Neutrophil (primary cell): ENCODE data around the gene PTPRN2.

Experiments used
- H3K27ac ChIP-seq: fragments of 200-600 bp; sonication (generic); 2 replicates; pipeline ENCODE4 v1.5.1; 2016; ENCODE audit warnings: mild to moderate bottlenecking, moderate library complexity
- H3K27me3 ChIP-seq: fragments of 200-600 bp; sonication (generic); 2 replicates; pipeline ENCODE4 v1.6.0; 2016; ENCODE audit warnings: mild to moderate bottlenecking
- H3K36me3 ChIP-seq: fragments of 200-600 bp; sonication (generic); 2 replicates; pipeline ENCODE4 v1.5.1; 2017
- H3K4me1 ChIP-seq, 2 experiments: fragments of 200-600 bp in 1 of 2; sonication (generic) in 1 of 2; 1 replicate in 1 of 2; 2 replicates in 1 of 2; pipeline versions ENCODE4 v1.5.1 to v1.6.1; 2013 to 2016; ENCODE audit warnings: low read depth in 1 of 2, low read length in 1 of 2, mild to moderate bottlenecking in 1 of 2, moderate library complexity in 1 of 2; ENCODE audit not compliant: control insufficient read depth in 1 of 2, insufficient read depth in 1 of 2
- H3K4me3 ChIP-seq, 2 experiments: fragments of 200-600 bp in 1 of 2; sonication (generic) in 1 of 2; 1 replicate in 1 of 2; 2 replicates in 1 of 2; pipeline ENCODE4 v1.5.1; 2013 to 2016; ENCODE audit warnings: low read depth in 1 of 2, low read length in 1 of 2, mild to moderate bottlenecking in 1 of 2, moderate library complexity in 1 of 2
- H3K9me3 ChIP-seq: fragments of 200-600 bp; sonication (generic); 2 replicates; pipeline ENCODE4 v1.5.1; 2016
- TF ChIP-seq, protein P1 (sequence below): fragments of 200-600 bp; sonication (generic); IDR thresholded peaks from 2 replicates; pipeline ENCODE4 v1.5.1; 2016; ENCODE audit warnings: antibody characterized with exemption

Gene PTPRN2

DNA sequence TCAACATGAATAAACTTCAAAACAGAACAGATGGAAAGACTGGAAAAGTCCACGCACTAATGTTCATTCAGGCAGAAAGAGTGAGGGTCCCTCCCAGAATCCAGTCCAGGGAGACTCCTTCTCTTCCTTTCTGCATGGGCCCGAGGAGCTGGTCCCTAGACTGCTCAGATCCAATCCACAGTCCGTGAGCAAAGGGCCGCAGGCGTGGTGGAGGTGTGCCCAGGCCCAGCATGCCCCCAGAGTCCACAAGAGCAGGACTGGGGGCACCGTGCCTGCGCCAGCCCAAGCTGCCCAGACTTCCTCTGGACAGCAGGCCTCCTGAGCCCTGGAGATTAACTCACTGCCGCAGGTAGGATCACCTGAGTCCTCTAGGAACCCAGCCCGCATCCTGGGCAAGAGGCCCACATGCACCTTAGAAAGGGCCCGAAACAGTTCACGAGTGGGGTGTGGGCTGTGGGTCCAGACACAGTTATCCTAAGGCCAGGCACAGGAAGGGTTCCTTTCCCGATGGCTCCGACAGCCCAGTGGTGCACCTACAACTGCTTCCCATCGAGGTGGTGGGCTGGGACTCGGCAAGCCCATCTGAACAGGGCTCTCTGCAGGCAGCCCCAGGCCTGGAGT is 719.8 kb downstream of the PTPRN2 start:
- no peaks in the 10 kb centered on the region for H3K9me3 ChIP-seq
- no peaks in the 10 kb centered on the region for H3K27me3 ChIP-seq
- H3K36me3 ChIP-seq: peaks cover 28% of the 10 kb centered on the region
- H3K4me3 ChIP-seq: no peak overlapping the region
- H3K4me1 ChIP-seq: no peaks in the 10 kb centered on the region
- H3K27ac ChIP-seq: no peak overlapping the region
- TF ChIP-seq, protein P1, sequence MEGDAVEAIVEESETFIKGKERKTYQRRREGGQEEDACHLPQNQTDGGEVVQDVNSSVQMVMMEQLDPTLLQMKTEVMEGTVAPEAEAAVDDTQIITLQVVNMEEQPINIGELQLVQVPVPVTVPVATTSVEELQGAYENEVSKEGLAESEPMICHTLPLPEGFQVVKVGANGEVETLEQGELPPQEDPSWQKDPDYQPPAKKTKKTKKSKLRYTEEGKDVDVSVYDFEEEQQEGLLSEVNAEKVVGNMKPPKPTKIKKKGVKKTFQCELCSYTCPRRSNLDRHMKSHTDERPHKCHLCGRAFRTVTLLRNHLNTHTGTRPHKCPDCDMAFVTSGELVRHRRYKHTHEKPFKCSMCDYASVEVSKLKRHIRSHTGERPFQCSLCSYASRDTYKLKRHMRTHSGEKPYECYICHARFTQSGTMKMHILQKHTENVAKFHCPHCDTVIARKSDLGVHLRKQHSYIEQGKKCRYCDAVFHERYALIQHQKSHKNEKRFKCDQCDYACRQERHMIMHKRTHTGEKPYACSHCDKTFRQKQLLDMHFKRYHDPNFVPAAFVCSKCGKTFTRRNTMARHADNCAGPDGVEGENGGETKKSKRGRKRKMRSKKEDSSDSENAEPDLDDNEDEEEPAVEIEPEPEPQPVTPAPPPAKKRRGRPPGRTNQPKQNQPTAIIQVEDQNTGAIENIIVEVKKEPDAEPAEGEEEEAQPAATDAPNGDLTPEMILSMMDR: no peak

DNA sequence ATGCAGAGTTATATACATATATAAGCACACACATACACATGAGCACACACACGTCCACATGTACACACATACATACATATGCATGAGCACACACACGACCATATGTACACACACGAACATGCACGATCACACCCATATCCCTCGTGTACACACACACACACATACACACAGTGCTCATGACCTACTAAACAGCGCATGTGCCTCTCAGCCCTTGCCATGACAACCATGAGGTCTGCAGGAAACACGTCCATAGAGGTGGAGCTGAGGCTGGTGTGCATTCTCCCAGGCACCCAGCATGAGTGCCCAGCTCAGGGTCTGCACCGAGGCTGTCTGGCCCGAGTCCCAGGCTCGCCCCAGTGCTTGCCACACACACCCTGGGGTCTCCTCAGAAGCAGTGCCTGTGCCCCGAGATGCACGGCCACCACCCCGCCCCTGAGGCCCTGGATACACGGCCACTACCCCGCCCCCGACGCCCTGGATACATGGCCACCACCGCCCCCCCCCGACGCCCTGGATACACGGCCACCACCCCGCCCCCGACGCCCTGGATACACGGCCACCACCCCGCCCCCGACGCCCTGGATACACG is 721.2 kb downstream of the PTPRN2 start:
- TF ChIP-seq, protein P1: no peak
- no peaks in the 10 kb centered on the region for H3K27me3 ChIP-seq
- H3K27ac ChIP-seq: peak overlapping the region; percentile 10
- peaks cover 42% of the 10 kb centered on the region for H3K36me3 ChIP-seq
- H3K9me3 ChIP-seq: no peaks in the 10 kb centered on the region
- H3K4me3 ChIP-seq: no peak overlapping the region
- no peaks in the 10 kb centered on the region for H3K4me1 ChIP-seq

DNA sequence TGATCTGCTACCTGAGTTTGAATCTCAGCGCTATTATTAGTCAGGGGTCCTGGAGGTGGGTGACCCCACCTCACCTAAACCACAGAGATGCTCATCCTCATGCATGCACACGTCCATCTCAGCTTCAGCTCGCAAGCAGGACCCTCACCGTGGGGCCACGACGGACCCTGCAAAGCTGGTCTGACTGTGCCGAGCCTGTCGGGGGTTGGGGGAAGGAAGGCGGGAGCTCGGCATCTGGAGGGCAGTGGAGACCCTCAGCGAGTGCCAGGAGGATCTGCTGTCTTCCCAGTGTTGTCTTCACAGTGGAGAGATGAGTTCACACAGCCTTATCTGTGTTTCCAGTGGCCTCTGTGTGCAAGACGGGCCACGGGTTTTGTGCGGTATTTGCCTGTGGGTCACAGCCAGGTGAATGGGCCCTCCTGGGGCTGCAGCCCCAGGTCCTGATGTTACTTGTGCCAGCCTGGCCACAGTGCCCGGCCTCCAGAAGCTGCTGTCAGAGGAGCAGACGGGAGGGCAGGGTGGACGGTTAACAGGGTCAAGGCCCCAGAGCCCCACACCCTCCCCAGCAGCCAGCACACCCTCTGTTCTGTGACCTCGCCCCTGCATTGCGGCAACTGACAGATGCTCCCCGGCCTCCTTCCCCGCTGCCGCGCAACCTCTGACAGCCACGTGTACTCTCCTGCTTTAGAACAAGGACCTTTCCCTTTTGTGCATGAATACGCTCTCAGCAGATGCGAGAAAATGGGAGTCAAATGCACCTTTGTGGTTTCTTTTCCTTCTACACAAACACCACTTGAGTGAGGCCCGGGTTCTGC is 722.1 kb downstream of the PTPRN2 start:
- H3K36me3 ChIP-seq: peaks cover 51% of the 10 kb centered on the region
- H3K4me1 ChIP-seq: no peaks in the 10 kb centered on the region
- H3K9me3 ChIP-seq: no peaks in the 10 kb centered on the region
- no peak overlapping the region for H3K4me3 ChIP-seq
- peak overlapping the region; percentile 10 for H3K27ac ChIP-seq
- TF ChIP-seq, protein P1: no peak
- no peaks in the 10 kb centered on the region for H3K27me3 ChIP-seq

DNA sequence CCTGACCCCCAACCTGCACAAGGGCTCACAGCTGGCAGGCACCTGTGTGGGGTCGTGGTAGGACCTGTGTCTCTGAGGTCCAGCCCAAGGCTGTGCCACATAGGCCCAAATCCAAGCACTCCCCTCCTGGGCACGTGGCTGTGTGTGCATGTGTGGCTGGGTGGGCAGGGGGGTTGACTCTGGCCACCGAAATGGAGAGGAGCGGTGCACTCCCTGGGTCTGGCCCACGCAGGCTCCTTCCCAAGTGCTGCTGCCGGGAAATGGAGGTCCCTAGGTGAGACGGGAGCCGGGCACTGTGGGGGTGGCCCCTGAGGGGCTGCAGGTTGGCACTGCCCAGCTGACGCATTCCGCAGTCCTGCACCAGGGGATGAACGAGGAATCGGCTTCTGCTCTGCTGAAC is 722.7 kb downstream of the PTPRN2 start:
- H3K4me3 ChIP-seq: no peak overlapping the region
- H3K27me3 ChIP-seq: no peaks in the 10 kb centered on the region
- H3K4me1 ChIP-seq: no peaks in the 10 kb centered on the region
- H3K9me3 ChIP-seq: no peaks in the 10 kb centered on the region
- TF ChIP-seq, protein P1: no peak
- peaks cover 57% of the 10 kb centered on the region for H3K36me3 ChIP-seq
- H3K27ac ChIP-seq: no peak overlapping the region

DNA sequence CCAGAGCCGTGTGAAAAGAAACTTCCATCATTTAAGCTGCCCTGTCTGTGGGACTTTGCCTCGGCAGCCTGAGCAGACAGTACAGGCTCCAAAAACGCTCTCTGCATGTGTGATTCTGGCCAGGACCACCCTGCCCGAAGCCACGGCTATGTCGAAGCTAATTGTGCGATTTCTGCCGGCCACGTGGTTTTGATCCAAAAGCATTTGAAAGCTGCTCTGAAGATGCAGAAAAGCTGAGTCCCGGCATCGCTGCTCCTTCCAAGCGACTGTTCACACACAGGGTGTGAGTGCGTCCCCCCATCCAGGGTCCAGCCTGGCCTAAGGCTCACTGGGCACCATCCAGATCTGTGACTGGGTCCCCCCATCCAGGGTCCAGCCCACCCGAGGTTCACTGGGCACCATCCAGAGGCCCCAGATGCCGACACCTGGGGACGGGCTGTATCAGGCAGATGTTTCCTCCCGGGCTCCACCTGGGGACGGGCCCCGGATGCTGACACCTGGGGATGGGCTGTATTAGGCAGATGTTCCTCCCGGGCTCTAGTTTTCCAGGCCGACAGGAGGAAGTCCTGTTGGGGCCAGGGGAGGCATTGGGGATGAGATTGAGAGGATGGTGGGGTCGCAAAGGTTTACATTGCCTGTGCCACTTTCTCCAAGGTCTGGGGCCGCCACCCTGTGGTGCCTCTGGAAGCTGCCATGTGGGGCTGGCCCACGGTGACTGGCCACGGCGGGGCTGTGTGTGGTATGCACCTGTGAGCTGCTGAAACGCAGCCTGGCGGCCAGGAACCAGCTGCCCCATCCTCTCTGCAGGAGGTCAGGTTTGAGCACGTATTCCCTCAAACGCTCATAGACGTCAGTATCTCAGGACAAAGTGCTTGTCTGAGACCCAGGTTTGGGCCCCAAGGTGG is 723.5 kb downstream of the PTPRN2 start:
- H3K4me3 ChIP-seq: no peak overlapping the region
- H3K36me3 ChIP-seq: peaks cover 59% of the 10 kb centered on the region
- no peaks in the 10 kb centered on the region for H3K9me3 ChIP-seq
- H3K27me3 ChIP-seq: no peaks in the 10 kb centered on the region
- TF ChIP-seq, protein P1: no peak
- H3K27ac ChIP-seq: no peak overlapping the region
- H3K4me1 ChIP-seq: no peaks in the 10 kb centered on the region
